OCI-LY3 (cell line): Measurements from ENCODE around the gene SLC26A1.

Experiments
- CTCF ChIP-seq: fragments of 200-600, 300-600 bp; sonication (generic); IDR thresholded peaks from 2 replicates; pipeline ENCODE4 v1.5.1; 2014; ENCODE audit warnings: antibody characterized with exemption, low read length, low read depth
- EZH2phosphoT487 ChIP-seq: fragments of 200-600 bp; shearing (Covaris generic); IDR thresholded peaks from 2 replicates; pipeline ENCODE4 v1.6.1; 2018; ENCODE audit warnings: antibody characterized with exemption, mixed run types, low read depth

DNA sequence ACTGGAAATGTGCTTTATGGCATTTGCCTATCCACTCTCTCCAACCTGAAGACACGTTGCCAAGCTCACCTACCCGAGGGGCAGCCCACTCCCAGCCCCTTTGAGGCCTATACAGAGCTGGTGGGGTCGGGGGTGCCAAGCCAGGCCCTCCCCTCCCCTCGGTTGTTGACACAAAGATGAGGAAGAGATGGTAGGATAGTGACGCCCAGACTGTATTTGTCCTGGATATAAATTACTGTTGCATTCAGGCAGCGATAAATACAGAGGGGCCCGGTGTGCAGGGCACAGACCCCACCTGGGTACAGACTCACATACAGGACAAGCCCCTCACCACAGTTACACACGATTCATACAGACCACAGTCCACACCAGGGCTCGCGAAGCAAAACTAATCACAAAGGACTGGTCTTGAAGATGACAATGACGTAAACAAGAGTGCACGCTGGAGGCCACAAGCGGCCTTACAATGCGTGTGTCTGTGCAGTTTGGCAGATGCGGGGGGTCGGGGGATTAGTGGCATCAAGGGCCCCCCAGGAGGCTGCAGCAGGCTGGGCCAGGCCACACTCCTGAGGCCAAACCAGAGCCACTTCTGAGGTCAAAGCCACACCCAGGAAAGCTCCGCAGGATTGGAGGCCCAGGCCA lies 34.4 kb downstream of the SLC26A1 start:
- no peak for TF ChIP-seq CTCF
- TF ChIP-seq EZH2phosphoT487, result no peak
